Heart right ventricle (tissue), 16 donors: ENCODE data around the gene KRT80. TPM values are rescaled to one million over a fixed set of nuclear protein-coding genes. Genes with fewer than 3 reads are reported as not detected.

Experiments
- ATAC-seq, 8 donors: fragments of 200-7000 bp; cut with Tn5 transposase; one replicate each; pipeline ENCODE4 v1.9.1; 2020; ENCODE audit warnings: mild to moderate bottlenecking in 8 of 8, moderate library complexity in 8 of 8, moderate number of reproducible peaks in 1 of 8
- DNase-seq, 2 donors: peaks; one replicate each; pipeline ENCODE4 v3.0.0-alpha.2; 2020
- H3K27ac ChIP-seq, 10 donors: fragments of 200-600 bp; sonication (generic) in 2 of 10; one replicate each; pipeline versions ENCODE4 v1.5.0 to v1.8.0; 2020 to 2022; ENCODE audit warnings: mild to moderate bottlenecking in 3 of 10
- H3K27me3 ChIP-seq, 7 donors: fragments of 200-600 bp; one replicate each; pipeline ENCODE4 v1.8.0; 2021 to 2022; ENCODE audit warnings: mild to moderate bottlenecking in 2 of 7
- H3K36me3 ChIP-seq, 9 donors: fragments of 200-600 bp; sonication (generic) in 1 of 9; one replicate each; pipeline versions ENCODE4 v1.5.0 to v1.8.0; 2020 to 2022; ENCODE audit warnings: mild to moderate bottlenecking in 2 of 9
- H3K4me1 ChIP-seq, 9 donors: fragments of 200-600 bp; sonication (generic) in 1 of 9; one replicate each; pipeline versions ENCODE4 v1.5.0 to v1.8.0; 2020 to 2022; ENCODE audit warnings: mild to moderate bottlenecking in 4 of 9
- H3K4me3 ChIP-seq, 10 donors: fragments of 200-600 bp; sonication (generic) in 2 of 10; one replicate each; pipeline versions ENCODE4 v1.5.0 to v1.8.0; 2020 to 2022; ENCODE audit warnings: mild to moderate bottlenecking in 7 of 10, moderate library complexity in 2 of 10
- H3K9me3 ChIP-seq, 11 donors: fragments of 200-600 bp in 10 of 11; sonication (generic) in 2 of 11; one replicate each; pipeline versions ENCODE4 v1.5.0 to v1.8.0; 2013 to 2022; ENCODE audit warnings: mild to moderate bottlenecking in 2 of 11, control low read depth in 1 of 11, moderate library complexity in 1 of 11
- CTCF ChIP-seq, 9 donors: fragments of 200-600 bp; sonication (generic) in 2 of 9; IDR thresholded peaks; one replicate each; pipeline versions ENCODE4 v1.5.0 to v1.8.0; 2021 to 2022; ENCODE audit warnings: antibody characterized with exemption in 9 of 9, mild to moderate bottlenecking in 5 of 9, moderate library complexity in 1 of 9
- WGBS, 2 donors: extraction: QIAGEN DNeasy Blood & Tissue Kit; methylation state at CpG; one replicate each; pipeline ENCODE4 v1.1.7; 2013; ENCODE audit warnings: inconsistent platforms in 1 of 2; 5-methylcytosine and 5-hydroxymethylcytosine counted together
- intact Hi-C, 10 donors: fragments of 100-400 bp; cut with DNase I; formaldehyde crosslinking; loops; one replicate each; pipeline versions ENCODE4 v1.11.1 to v1.14.2; 2022
- polyA plus RNA-seq, 2 donors: library from polyadenylated mRNA; stranded (reverse); fragments of 200-250 nt; gene quantifications; one replicate each; pipeline ENCODE4 v1.2.3, GENCODE V29; 2013
- total RNA-seq, 10 donors: library from RNA; stranded (reverse); fragmentation: NEBNext Ultra II Directional in 3 of 10; extraction: Animal tissue kit (Norgen Biotek cat#: 25700) in 3 of 10; gene quantifications; one replicate each; pipeline versions ENCODE4 v1.2.1 to v1.2.4, GENCODE V29; 2021 to 2023
- donor health status: Arrhythmogenic right ventricular cardiomyopathy.
- donor health status: ischemic (EF 13 %, LVEDD 7.1; RV severe dilation, severe dysfunction).
- donor health status: healthy with polysubstance abuse.
- donor health status: DM: no; HTN: yes; CAD: no.
- donor health status: DM: no; HTN: no; CAD: no.
- donor health status: ischemic (EF 25% LVEDD 6.9; RV normal size, moderate dysfunction).
- donor health status: ischemic (EF 25% LVEDD 5.7; RV mildly dilated, moderate dysfunction).
- donor health status: healthy.
- donor health status: DM: yes; HTN: yes; CAD: no.
- donor health status: Ischemic cardiomyopathy.
- donor health status: ischemic (EF 35%, LVEDD 5.7; RV mildly dilated, moderate dysfunction).
- donor health status: nonischemic (EF 11% LVEDD 7.7; RV severe dilation, severe dysfunction).
- donor health status: DM: yes; HTN: yes; CAD: no.
- donor health status: PGD.
- donor health status: ischemic (EF 29% LVEDD 5.4; RV normal size, mild dysfunction).
- donor health status: nonischemic (EF 23%, LVEDD 6.1; RV moderate dilation, normal function).

The KRT80 gene
- total and polyA plus RNA-seq, 12 donors = 0.07 to 0.79 (median 0.16) TPM; not detected in 1

DNA sequence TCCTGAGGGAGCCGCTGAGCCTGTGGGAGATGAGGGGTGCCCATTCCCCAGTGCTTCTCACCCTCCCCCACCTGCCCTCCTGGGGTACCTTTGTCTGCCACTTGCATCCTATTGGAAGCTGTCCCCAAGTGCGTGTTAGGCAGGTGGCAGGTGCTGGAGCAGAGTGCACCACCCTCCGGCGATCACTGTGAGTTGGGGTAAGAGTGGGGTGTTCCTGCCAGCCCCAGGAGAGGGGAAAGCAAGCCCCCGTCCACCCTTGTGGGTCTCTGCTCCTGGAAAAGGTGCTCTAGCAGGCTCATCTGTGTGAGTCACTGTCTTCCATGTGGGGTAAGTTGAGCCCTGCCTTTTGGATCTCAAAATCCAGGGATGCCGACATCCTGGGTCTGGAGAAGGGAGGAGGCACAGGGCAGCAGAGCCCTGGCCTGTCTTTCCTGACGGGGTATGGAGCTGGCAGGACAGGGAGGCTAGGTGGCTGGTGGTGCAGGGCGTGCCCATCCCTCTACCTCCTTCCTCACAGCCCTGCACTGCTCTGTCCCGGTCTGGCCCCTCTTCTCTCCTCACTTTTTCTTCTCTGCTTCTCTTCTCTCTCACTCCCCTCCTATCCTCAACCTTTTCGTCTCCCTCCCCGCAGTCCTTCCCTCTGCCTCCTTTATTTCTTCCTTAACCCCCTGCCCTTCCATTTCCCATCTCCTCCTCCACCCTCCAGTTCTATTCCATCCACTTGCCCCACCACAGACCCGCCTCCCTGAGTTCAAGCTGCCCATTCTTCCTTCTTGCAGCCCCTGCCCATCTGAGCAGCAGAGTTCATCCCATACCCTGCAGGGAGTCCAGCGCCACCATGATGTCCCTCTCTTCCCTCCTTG lies 21.1 kb upstream of the KRT80 start:
- intact Hi-C loops = loop anchor here in 4 of 10 donors (2.0 to 10.0 kb wide), 3 partner anchors 56 to 64 kb away; partner anchors contain the start of gene KRT86 (in 1 of the 4)
- no peaks in the 10 kb centered on the region for H3K9me3 ChIP-seq
- no peak for DNase-seq
- no peak for TF ChIP-seq CTCF (IDR thresholded peaks at IDR 0.05)
- no peaks in the 10 kb centered on the region for H3K36me3 ChIP-seq
- H3K27me3 ChIP-seq = peaks cover 0 to 10% (median 0%) of the 10 kb centered on the region in 7 donors
- H3K4me1 ChIP-seq = peaks cover 2 to 47% (median 24%) of the 10 kb centered on the region in 9 donors
- H3K4me3 ChIP-seq = no peak overlapping the region
- H3K27ac ChIP-seq = no peak overlapping the region
- ATAC-seq = no peak
- WGBS, 2 donors = 79 to 85% methylated on average over 13 of the region's 13 CpGs

DNA sequence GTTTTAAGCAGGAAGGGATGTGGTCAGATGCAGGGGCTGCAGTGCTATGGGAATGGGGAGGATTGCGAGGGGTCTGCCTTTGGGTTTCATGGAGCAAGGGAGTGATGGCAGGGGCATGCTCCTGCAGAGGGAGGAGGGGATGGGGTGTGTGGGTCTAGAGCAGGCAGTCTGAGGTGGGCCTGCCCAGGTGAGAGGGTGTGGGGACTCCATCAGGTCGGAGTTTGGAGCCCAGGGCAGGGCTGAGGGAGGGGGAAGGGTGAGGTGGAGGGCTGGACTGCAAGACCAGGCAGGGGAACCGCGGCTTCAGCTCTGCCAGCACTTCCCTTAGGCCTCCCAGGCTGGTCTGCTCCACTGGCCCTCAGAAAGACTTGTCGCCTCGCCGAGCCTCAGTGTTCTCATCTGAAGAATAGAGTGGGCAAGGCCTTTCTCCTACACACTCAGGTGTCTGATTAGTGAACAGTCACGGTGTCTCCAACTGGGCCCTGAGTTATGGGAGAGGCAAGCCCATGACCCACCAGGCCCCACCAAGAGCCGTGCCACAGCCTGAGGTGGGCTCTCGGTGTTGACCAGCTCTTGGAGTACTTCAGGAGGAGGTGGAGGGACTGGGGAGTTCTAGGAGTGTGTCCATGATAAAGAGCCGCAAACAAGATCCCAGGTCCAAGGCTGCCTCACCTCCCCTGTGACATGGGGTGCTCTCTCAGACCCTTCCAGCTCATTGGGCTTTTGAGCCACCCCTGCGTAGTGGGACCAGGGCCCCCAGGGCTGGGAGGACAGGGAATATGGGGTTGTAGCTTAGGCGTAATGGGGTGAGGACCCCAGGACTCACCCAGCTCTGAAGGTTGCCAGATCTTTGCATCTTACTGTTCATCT lies 20.1 kb upstream of the KRT80 start:
- no peak for ATAC-seq
- intact Hi-C loops = loop anchor here in 4 of 10 donors (2.0 to 10.0 kb wide), 3 partner anchors 55 to 65 kb away; partner anchors contain the start of gene KRT86 (in 1 of the 4)
- 91 to 92% methylated on average over 13 of the region's 13 CpGs for WGBS, 2 donors

DNA sequence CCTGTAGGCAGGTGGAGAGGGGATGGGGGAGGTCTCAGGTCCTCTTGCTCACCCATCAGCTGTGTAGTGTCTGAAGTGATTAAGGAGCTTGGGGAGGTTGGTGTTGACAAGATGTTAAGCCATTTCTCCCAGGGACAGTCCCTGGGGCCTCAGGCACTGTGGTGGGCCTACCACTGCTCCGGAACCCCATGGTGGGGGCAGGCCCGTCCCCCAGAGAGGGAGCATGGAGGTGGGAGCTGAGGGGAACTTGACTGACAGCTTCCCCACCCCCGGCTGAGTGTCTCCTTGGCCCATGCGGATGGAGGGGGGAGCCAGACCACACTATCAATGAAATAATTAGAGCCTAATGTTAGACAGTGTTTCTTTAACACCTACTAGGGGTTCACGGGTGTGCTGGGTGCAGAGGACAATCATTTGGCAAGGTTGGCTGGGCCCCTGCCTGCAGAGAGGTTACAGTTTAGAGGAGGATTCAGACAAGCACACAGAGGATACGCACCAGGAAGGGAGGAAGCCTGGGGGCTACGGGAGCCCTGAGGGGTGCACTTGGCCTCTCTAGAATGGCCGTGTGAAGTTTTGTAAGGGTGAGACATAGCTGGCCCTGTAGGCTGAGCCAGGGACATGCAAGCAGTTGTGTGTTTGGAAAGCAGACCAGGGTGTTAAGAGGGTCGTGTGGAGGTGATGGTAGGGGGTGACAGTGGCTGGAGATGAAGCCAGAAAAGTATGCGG lies 19.3 kb upstream of the KRT80 start:
- 78 to 80% methylated on average over 10 of the region's 10 CpGs for whole genome bisulfite sequencing, 2 donors
- Histone ChIP-seq H3K36me3 (no peaks in the 10 kb centered on the region), H3K27me3 (peaks cover 0 to 10% (median 0%) of the 10 kb centered on the region in 7 donors), H3K9me3 (no peaks in the 10 kb centered on the region), H3K4me3 (no peak overlapping the region), H3K4me1 (peaks cover 6 to 37% (median 19%) of the 10 kb centered on the region in 9 donors), H3K27ac (no peak overlapping the region)
- TF ChIP-seq CTCF (IDR thresholded peaks at IDR 0.05) = no peak
- no peak for ATAC-seq
- DNase-seq = no peak
- intact Hi-C loops = loop anchor here in 2 of 10 donors (5.0 to 10.0 kb wide), 2 partner anchors 64 to 66 kb away; partner anchors contain the start of gene KRT86 (in 1 of the 2)

More for the DNA sequence above, 20.1 kb upstream of the KRT80 start:
- no peaks in the 10 kb centered on the region for H3K36me3 ChIP-seq
- peaks cover 0 to 10% (median 0%) of the 10 kb centered on the region in 7 donors for H3K27me3 ChIP-seq
- H3K27ac ChIP-seq = no peak overlapping the region
- DNase-seq = no peak
- TF ChIP-seq CTCF (IDR thresholded peaks at IDR 0.05) = no peak
- H3K9me3 ChIP-seq = no peaks in the 10 kb centered on the region
- no peak overlapping the region for H3K4me3 ChIP-seq
- H3K4me1 ChIP-seq = peaks cover 6 to 45% (median 26%) of the 10 kb centered on the region in 9 donors
